Hepatocyte (in vitro differentiated cells): Measurements from ENCODE around the gene GPR32. TPM values are rescaled to one million over a fixed set of nuclear protein-coding genes. Genes with fewer than 3 reads are reported as not detected.
"Not testable (repeated sequence)": the region's sequence is repeated elsewhere in the genome, so short reads cannot be mapped to it uniquely, and the experiment has no call there.

Experiments used
- DNase-seq: peaks from one replicate; pipeline ENCODE4 v3.0.0-alpha.2; 2016; ENCODE audit warnings: low spot score
- H2AFZ ChIP-seq: fragments of 200-600 bp; sonication (generic); 2 replicates; pipeline ENCODE4 v1.6.0; 2016; ENCODE audit warnings: antibody characterized with exemption, mild to moderate bottlenecking
- H3K27ac ChIP-seq: fragments of 200-600 bp; sonication (generic); 2 replicates; pipeline ENCODE4 v1.5.1; 2016; ENCODE audit warnings: mild to moderate bottlenecking
- H3K27me3 ChIP-seq: fragments of 200-600 bp; sonication (generic); 2 replicates; pipeline ENCODE4 v1.6.1; 2016
- H3K36me3 ChIP-seq: fragments of 200-600 bp; sonication (generic); replicated peaks from 2 replicates; pipeline ENCODE4 v1.5.1; 2016; ENCODE audit warnings: low read depth; ENCODE audit not compliant: insufficient read depth
- H3K4me1 ChIP-seq: fragments of 200-600 bp; sonication (generic); 2 replicates; pipeline ENCODE4 v1.5.1; 2016; ENCODE audit warnings: mild to moderate bottlenecking, moderate library complexity; ENCODE audit not compliant: insufficient read depth
- H3K4me2 ChIP-seq: fragments of 200-600 bp; sonication (generic); 2 replicates; pipeline ENCODE4 v1.6.0; 2016
- H3K4me3 ChIP-seq: fragments of 200-600 bp; sonication (generic); 2 replicates; pipeline ENCODE4 v1.5.1; 2016; ENCODE audit warnings: mild to moderate bottlenecking
- H3K79me2 ChIP-seq: fragments of 200-600 bp; sonication (generic); 2 replicates; pipeline ENCODE4 v1.6.0; 2017; ENCODE audit warnings: mild to moderate bottlenecking
- H3K9me2 ChIP-seq: fragments of 200-600 bp; sonication (generic); replicated peaks from 2 replicates; pipeline ENCODE4 v1.6.0; 2017; ENCODE audit warnings: mild to moderate bottlenecking; ENCODE audit not compliant: insufficient read depth
- H3K9me3 ChIP-seq: fragments of 200-600 bp; sonication (generic); 2 replicates; pipeline ENCODE4 v1.5.1; 2016; ENCODE audit warnings: low read depth, mild to moderate bottlenecking
- H4K20me1 ChIP-seq: fragments of 200-600 bp; sonication (generic); 2 replicates; pipeline ENCODE4 v1.6.0; 2016; ENCODE audit warnings: mild to moderate bottlenecking; ENCODE audit not compliant: insufficient read depth, poor library complexity, severe bottlenecking
- EZH2 ChIP-seq: fragments of 200-600 bp; sonication (generic); IDR thresholded peaks from 2 replicates; pipeline ENCODE4 v1.6.1; 2016; ENCODE audit warnings: antibody characterized with exemption, mild to moderate bottlenecking, borderline replicate concordance
- EZH2phosphoT487 ChIP-seq: fragments of 200-600 bp; sonication (generic); IDR thresholded peaks from one replicate; pipeline ENCODE4 v1.6.1; 2018; ENCODE audit warnings: antibody characterized with exemption, mild to moderate bottlenecking, low read depth, moderate library complexity; ENCODE audit not compliant: unreplicated experiment, severe bottlenecking
- WGBS: methylation state at CpG from one replicate; pipeline ENCODE4 v1.1.6; 2016; ENCODE audit warnings: low lambda C conversion rate; ENCODE audit errors: missing lambda C conversion rate; 5-methylcytosine and 5-hydroxymethylcytosine counted together
- polyA plus RNA-seq: library from polyadenylated mRNA; unstranded; fragments of >200 nt; fragmentation: Nextera tagmentation; extraction: Ambion mirVana; gene quantifications from 2 replicates; pipeline ENCODE4 v1.2.1, GENCODE V29; 2016
- total RNA-seq: library from RNA; depleted of rRNA; stranded (reverse); fragments of >200 nt; gene quantifications from 2 replicates; pipeline ENCODE4 v1.2.3, GENCODE V29; 2014
- TF ChIP-seq, protein P1 (sequence below): fragments of 200-600 bp; sonication (generic); IDR thresholded peaks from 2 replicates; pipeline ENCODE4 v1.5.1; 2016; ENCODE audit warnings: antibody characterized with exemption, mild to moderate bottlenecking; ENCODE audit not compliant: poor library complexity

The GPR32 gene
- total and polyA plus RNA-seq, 2 experiments from 2014 or later: not detected

DNA sequence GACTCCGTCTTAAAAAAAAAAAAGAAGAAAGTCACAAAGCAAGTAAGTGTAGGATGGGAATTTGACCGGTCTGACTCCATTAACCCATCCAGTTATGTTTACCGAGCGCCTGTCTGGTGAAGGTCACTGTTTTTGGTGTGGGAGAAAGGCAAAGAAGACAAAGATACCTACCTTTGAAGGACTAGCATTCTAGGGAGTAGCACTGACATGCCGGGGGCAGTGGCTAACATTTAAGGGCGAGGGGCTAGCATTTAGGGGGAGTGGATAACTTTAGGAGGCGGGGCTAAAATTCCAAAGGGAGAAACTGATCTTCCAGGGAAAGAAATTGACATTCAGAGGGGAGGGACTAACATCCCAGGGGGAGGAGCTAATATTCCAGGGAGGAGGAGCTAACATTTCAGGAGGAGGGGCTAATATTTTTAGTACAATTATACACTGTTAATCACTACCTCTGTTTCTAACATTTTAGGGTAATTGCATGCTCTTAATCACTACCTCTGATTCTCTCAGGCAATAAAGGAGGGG, 8.7 kb downstream of the GPR32 start:
- Histone ChIP-seq H3K4me1 (no peaks in the 10 kb centered on the region), H3K36me3 (no peaks in the 10 kb centered on the region), H3K9me2 (no peaks in the 10 kb centered on the region), H3K4me3 (no peak overlapping the region), H4K20me1 (no peaks in the 10 kb centered on the region), H3K79me2 (no peaks in the 10 kb centered on the region), H3K27ac (no peak overlapping the region), H3K4me2 (no peak overlapping the region), H3K9me3 (no peaks in the 10 kb centered on the region), H2AFZ (no peak overlapping the region), H3K27me3 (peaks cover 57% of the 10 kb centered on the region)
- DNase-seq: no peak
- 62% methylated on average over 7 of the region's 7 CpGs for WGBS
- TF ChIP-seq EZH2phosphoT487: no peak

DNA sequence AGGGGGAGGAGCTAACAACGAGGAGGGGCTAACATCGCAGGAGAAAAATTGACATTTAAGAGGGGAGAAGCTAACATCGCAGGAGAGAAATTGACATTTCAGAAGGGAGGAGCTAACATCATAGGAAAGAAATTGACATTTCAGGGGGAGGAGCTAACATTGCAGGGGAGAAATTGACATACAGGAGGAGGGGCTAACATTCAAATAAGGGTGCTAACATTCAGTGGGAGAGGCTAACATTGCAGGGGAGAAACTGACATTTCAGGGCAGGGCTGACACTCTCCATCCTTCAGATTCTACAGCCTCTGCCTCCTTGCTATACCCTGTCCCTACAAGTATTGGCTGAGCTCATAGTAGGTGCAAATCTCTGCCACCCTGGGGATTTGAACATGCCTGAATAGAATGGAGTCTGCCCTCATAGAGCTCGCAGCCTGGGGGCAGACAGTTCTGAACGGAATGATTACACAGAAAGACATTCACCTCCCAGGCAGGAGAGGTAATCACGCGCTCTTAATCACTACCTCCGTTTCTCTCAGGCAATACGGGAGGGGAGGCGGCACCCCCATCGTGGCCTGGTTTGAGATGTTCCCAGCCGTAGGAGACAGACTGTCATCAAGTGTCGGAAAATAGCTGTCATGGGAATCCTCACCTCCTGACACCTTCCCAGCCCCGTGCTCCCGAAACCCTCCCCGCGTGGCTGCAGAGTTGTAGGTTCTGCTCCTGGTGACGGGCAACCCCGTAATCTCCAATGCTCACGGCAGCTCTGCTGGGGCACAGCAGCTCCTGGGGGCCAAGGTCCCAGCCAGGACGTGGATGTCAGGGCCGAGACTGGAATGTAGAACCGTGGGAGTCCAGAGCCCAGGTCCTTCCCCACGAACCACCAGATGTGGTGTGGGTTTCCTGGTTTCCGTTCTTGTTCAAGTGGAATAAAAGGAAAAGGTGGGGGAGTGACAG, 9.5 kb downstream of the GPR32 start:
- DNase-seq: no peak
- TF ChIP-seq EZH2: no peak
- TF ChIP-seq EZH2phosphoT487: no peak
- TF ChIP-seq, protein P1, sequence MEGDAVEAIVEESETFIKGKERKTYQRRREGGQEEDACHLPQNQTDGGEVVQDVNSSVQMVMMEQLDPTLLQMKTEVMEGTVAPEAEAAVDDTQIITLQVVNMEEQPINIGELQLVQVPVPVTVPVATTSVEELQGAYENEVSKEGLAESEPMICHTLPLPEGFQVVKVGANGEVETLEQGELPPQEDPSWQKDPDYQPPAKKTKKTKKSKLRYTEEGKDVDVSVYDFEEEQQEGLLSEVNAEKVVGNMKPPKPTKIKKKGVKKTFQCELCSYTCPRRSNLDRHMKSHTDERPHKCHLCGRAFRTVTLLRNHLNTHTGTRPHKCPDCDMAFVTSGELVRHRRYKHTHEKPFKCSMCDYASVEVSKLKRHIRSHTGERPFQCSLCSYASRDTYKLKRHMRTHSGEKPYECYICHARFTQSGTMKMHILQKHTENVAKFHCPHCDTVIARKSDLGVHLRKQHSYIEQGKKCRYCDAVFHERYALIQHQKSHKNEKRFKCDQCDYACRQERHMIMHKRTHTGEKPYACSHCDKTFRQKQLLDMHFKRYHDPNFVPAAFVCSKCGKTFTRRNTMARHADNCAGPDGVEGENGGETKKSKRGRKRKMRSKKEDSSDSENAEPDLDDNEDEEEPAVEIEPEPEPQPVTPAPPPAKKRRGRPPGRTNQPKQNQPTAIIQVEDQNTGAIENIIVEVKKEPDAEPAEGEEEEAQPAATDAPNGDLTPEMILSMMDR: no peak
- no peaks in the 10 kb centered on the region for H3K9me2 ChIP-seq
- H4K20me1 ChIP-seq: no peaks in the 10 kb centered on the region
- no peak overlapping the region for H2AFZ ChIP-seq
- no peaks in the 10 kb centered on the region for H3K4me1 ChIP-seq
- H3K79me2 ChIP-seq: no peaks in the 10 kb centered on the region
- 51% methylated on average over 23 of the region's 25 CpGs for WGBS
- no peaks in the 10 kb centered on the region for H3K9me3 ChIP-seq
- no peak overlapping the region for H3K27ac ChIP-seq
- H3K36me3 ChIP-seq: no peaks in the 10 kb centered on the region
- peaks cover 55% of the 10 kb centered on the region for H3K27me3 ChIP-seq
- H3K4me3 ChIP-seq: no peak overlapping the region
- no peak overlapping the region for H3K4me2 ChIP-seq

DNA sequence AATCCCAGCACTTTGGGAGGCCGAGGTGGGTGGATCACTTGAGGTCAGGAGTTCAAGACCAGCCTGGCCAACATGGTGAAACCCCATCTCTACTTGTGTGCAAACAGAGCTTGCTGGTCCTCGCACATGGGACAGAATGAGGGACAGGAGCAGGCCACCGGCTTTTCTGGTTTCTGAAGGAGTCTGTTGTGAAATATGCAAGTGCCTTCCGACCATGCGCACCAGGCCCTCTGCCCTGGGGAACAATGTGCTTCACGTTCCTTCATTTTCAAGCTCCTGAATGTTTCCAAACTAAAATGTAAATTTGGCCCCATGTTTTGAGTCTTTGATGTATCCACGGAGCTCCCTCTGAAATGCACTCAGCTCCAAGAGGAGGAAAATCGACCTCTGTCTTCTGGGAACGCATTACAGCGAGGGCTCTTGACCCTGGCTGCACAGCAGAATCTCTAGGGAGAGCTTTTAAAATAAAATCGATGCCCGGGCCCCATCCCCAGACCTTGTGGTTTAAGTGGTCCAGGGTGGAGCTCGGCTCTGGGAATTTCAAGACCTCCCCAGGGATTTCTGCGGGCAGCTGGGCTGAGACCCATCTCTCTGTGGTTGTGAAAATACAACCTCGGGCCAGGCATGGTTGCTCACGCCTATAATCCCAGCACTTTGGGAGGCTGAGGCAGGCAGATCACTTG, 10.6 kb downstream of the GPR32 start:
- Histone ChIP-seq H2AFZ (no peak overlapping the region), H3K4me3 (no peak overlapping the region), H3K36me3 (no peaks in the 10 kb centered on the region), H3K4me1 (no peaks in the 10 kb centered on the region), H4K20me1 (no peaks in the 10 kb centered on the region), H3K9me2 (no peaks in the 10 kb centered on the region), H3K79me2 (no peaks in the 10 kb centered on the region), H3K9me3 (no peaks in the 10 kb centered on the region), H3K27ac (no peak overlapping the region), H3K4me2 (no peak overlapping the region), H3K27me3 (peaks cover 50% of the 10 kb centered on the region)
- WGBS: 67% methylated on average over 16 of the region's 16 CpGs
- TF ChIP-seq EZH2: no peak
- TF ChIP-seq, protein P1: no peak
- TF ChIP-seq EZH2phosphoT487: no peak
- no peak for DNase-seq

DNA sequence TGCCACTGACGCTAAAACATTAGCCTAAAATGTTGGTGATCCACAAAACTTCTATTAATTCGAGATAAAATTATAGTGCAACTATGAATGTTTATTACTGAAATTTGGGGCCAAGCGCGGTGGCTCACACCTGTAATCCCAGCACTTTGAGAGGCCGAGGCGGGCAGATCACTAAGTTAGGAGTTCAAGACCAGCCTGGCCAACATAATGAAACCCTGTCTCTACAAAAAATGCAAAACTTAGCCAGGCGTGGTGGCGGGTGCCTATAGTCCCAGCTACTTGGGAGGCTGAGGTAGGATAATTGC, 13.5 kb downstream of the GPR32 start:
- peaks cover 31% of the 10 kb centered on the region for H3K27me3 ChIP-seq
- DNase-seq, H4K20me1 ChIP-seq, H3K9me3 ChIP-seq, H3K36me3 ChIP-seq, H3K4me1 ChIP-seq, H3K9me2 ChIP-seq, H2AFZ ChIP-seq, H3K79me2 ChIP-seq, H3K27ac ChIP-seq, H3K4me3 ChIP-seq, H3K4me2 ChIP-seq: not testable (repeated sequence)
- 44% methylated on average over 8 of the region's 8 CpGs for WGBS
